Left forelimb (tissue), 1 donor: ENCODE results near the gene PACS2.
"Not testable (repeated sequence)": the region's sequence is repeated elsewhere in the genome, so short reads cannot be mapped to it uniquely, and the experiment has no call there.

Experiments
- DNase-seq: peaks from one replicate; pipeline ENCODE4 v3.0.0-alpha.2; 2018; ENCODE audit warnings: low spot score

PACS2 gene

DNA sequence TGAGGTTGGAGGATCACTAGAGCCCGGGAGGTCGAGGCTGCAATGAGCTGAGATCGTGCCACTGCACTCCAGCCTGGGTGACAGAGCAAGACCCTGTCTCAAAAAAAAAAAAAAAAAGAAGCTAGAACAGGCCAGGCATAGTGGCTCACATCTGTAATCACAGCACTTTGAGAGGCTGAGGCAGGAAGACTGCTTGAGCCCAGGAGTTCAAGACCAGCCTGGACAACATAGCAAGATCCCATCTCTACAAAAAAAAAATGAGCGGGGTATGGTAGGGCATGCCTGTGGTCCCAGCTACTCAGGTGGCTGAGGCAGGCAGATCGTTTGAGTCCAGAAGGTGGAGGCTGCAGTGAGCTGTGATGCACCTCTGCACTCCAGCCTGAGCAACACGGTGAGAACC is 25.6 kb upstream of the PACS2 start:
- DNase-seq, result not testable (repeated sequence)

- no peak for DNase-seq
These were observed 23.8 kb upstream of the PACS2 start for GRCh38 chr14:105290621-105291346.

DNA sequence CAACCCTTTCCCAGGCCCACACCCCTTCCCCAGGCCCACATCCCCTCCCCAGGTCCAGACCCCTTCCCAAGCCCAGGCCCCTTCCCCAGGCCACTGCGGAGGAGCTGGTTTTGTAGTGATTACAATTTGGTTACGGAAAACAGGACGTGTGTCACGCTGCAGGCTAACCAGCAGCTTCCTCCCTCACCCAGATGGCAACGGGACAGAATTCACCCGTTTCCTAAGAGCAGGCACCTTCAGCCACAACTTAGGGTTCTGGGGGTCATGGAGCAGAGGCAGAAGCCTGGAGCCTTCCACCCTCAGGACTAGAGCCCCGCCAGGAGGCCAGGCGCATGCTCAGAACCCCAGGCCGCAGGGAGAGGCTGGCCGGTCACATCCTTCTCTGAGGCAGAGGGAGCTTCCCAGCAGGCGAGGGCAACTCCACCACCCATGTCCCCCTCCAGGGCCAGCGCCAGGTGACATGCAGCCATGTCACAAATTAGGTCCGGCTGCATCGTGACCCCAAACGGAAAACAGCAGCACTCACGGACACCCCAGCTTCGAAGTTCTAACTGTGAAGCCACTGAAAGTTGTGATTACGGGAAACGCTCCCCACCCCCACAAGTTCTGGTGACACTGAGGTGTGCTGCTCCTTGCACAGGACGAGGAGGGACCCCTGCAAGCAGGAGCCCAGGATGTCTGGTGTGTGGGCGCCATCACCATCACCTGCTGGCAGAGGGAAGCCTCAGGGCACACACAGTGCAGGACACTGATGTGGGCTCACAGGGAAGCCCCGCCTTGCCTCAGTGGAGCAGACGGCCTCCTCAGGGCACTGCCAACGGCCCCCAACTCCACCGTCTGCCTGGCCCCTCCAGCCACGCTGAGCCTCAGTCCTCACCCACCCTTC is 21.5 kb upstream of the PACS2 start:
- no peak for DNase-seq

DNA sequence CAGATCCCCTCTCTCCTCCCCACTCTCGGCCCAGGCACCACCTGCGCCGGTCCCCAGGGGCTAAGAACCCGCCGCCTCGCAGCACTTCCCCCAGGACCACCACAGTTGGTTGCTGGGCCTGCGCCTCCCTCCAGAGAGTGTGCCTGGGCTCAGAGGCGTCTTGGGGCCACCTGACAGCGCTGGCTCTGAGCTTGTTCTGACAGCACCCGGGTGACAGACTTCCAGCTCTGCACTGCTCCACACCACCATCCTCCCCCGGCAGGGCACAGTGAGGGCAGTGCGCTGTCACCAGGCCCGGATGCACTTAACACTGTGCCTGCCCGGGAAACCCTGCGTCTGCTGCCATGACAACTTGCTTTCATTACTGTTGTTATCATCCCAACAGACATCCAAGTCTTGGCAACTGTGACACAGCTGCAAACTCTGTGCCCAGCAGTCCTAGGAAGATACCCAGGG is 20.4 kb upstream of the PACS2 start:
- no peak for DNase-seq

DNA sequence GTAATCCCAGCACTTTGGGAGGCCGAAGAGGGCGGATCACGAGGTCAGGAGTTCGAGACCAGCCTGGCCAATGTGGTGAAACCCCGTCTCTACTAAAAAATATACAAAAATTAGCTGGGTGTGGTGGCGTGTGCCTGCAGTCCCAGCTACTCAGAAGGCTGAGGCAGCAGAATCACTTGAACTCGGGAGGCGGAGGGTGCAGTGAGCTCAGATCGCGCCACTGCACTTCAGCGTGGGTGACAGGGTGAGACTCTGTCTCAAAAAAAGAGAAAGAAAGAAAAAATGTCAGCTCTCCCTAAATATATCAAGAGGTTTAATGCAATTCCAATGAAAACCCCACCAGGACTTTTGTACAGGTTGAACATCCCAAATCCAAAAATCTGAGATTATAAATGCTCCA is 17.2 kb upstream of the PACS2 start:
- not testable (repeated sequence) for DNase-seq

- no peak for DNase-seq
These were observed 14.7 kb upstream of the PACS2 start for GRCh38 chr14:105299654-105300541.

DNA sequence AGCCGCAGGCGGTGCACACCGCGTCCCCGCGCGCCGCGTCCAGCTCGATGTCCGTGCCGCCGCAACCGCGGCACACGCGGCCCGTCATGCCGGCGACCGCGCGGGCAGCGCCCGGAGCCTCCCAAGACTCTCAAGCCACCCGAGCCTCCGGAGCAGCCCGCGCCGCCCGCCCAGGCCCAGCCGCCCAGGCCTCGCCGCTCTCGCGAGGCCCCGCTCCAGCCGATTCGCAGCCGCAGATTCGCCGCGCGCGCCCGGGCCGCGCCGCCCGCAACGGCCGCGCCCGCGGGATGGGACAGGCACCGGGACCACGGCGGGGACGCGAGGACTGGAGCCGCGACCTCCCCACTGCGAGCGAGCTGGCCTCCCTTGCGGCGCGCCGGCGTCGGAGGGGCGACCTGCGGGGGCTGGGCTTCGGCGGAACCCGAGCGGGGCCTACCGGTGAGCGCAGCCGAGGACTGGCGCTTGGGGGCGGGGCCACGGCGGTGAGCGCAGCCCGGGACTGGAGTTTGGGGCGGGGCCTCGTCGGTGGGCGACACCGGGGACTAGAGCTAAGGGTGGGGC is 13.9 kb upstream of the PACS2 start, which contains the start of gene BRF1:
TSS of gene BRF1 (minus strand) at position 460 of the 561 bp plus-strand sequence. CDS start at position 88, 372 bp downstream.
- DNase-seq, result peak; percentile 97

DNA sequence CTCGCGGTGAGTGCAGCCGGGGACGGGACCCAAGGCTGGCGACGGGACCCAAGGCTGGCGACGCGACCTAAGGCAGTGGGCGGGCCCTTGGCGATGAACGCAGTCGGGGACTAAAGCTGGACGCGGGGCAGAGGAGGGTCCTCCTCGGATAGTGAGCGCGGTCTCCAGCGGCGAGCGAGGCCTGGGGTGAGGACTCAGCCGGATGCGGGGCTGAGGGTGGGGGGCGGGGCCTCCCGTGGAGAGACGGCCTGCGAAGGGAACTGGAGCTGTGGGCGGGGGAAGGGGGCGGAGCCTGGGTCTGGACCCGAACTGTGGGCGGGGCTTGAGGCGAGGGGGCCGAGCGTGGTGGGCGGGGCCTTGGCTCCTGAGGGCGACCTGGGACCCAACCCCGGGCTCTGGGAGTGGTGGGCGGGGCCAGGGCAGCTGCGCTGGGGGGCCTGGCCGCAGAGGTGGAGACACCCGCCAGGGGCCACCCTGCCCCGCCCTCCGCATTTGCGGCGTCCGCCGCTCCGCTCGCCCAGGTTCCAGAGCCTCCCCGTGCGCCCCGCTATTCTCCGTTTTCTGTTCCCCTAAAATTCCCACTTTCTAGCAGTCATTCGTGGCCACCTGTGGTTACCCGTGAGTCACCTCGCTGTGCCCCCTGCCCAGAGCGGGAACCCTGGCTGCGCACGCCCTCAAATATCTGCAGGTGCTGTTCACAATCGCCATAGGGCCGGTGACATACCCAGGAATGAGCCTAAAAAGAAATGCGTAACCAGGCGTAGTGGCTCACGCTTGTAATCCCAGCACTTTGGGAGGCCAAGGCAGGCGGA is 13.2 kb upstream of the PACS2 start:
- DNase-seq, result peak; percentile 98

DNA sequence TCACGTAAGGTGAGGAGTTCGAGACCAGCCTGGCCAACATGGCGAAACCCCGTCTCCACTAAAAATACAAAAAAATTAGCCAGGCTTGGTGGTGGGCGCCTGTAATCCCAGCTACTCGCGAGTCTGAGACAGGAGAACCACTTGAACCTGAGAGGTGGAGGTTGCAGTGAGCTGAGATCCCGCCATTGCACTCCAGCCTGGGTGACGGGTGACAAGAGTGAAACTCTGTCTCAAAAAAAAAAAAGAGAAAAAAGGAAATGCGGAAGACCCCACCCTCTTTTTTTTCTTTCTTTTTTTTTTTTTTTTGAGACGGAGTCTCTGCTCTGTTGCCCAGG is 12.7 kb upstream of the PACS2 start:
- DNase-seq, result not testable (repeated sequence)

DNA sequence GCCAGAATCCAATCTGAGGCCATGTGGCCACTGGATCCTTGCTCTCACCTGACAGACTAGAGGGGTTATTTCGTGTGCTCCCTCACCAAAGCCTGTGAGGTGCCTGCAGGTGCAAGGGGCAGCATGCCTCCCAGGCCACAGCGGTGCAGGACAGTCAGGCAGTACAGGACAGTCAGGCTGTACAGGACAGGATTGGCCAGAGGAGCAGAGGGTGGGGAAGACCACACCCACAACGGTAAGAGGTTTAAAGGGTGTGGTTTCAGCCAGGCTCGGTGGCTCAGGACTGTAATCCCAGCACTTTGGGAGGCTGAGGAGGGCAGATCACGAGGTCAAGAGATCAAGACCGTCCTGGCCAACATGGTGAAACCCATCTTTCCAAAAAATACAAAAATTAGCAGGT is 10.6 kb upstream of the PACS2 start:
- no peak for DNase-seq

GRCh38 chr14:105304565-105304964 is 10.0 kb upstream of the PACS2 start:
- no peak for DNase-seq

DNA sequence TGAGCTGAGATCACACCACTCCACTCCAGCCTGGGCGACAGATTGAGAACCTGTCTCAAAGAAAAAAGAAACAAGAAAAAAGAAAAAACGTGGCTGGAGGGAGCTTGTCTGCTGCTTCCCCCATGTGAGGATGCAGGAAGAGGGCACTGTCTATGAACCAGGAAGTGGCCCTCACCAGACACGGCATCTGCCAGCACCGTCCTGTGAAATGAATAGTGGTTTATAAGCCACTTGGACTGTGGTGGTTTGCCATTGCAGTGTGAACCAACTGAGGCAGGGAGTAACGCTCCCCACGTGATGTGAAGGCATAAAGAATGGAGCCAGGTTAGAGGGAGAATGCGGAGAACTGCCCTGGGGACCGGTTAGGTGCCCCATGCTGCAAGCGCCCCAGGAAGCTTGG is 9.2 kb upstream of the PACS2 start:
- no peak for DNase-seq

DNA sequence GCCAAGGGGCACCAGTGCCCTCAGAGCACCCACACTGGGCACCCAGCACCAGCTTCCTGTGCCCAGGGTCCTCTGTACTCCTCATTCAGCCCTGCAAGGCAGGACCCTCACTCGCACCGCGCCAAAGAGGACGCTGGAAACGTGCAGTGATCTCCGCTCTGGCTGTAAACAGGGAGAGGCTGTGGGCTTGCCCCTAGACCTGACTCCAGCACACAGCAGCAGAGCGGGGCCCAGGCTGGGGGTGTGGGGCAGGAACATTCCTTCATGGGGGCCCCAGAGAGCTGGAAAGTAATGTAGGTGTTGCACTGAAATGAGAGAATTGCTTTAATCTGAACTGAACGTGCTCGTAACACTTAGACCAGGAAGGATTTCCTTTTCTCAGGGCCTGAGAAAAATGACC is 8.8 kb upstream of the PACS2 start:
- DNase-seq, result no peak

DNA sequence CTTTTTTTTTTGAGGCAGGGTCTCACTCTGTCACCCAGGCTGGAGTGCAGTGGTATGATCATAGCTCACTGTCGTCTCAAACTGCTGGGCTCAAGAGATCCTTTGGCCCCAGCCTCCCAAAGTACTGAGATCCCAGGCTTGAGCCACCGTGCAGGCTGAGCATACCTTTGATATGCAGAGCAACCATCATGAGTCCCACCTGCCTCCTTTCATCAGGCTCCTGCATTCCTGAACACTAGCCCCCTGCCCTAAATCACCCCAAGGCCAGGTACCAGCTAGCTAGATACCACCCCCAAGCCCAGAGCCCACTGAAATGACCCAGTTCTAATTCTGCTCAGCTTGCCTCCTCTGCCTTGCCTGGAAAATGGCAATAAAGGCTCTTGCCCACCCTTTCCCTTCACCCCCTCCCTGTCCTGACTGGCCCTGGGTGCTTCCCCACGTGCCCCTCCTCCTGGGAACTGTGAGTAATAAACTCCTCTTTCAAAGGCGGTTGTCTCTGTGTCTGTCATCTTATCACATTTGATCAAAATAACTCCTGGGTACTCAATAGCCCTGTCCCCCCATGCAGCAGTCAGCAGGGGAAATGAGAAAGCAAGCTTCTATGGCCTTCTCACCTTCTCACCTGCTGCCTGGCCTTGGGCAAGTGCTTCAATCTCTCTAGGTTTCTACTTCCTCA is 7.4 kb upstream of the PACS2 start:
- no peak for DNase-seq

- DNase-seq, result no peak
These were observed 5.2 kb upstream of the PACS2 start for GRCh38 chr14:105309371-105309770.

DNA sequence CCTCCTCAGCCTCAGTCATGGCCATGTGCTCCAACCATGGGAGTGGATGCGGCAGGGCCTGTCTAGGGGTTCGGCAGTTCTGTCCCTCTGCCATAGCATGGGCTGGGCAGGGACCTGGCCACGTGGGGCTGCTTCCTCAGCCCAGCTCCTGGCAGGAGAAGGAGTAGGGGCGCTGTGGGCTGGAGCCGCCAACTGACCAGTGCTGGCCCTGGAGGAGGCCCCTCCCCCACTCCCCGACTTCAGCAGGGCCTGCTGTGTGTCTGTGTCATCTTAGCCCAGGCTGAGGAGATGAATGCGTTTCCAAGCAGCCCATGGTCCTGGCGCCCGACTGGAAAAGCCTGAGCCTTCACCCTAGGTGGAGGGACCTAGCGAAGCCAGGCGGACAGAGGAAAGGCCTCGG is 2.7 kb upstream of the PACS2 start:
- no peak for DNase-seq

GRCh38 chr14:105312973-105313372 is 1.6 kb upstream of the PACS2 start:
- no peak for DNase-seq

GRCh38 chr14:105313381-105314286 is 914 bp upstream of the PACS2 start:
- DNase-seq, result no peak

DNA sequence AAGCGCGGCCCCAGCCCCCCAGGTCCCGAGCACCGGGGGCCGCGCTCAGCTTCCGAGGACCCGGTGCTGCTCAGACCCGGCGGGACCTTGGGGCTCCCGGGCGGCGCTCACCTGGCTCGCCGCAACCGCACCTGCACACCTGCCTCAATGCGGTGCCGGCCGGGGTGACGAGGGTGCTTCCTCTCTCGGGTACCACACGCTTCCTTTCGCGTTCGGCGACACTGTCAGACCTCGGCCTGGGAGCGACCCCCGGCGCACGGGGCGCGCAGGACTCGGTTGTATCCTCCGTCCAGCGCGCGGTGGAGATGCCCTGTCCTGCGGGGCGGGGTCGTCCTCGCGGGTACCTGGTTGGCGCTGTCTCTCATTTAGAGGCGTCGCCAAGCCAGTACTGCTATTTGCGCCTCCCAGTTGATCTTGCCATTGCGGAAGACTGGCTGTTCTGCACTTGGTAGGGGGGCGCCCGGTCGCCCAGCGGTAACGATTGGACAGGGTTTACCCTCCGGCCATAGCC is 718 bp downstream of the PACS2 start:
- no peak for DNase-seq
